NCI-H128 (cell line): ENCODE results near the gene ANKMY1.
"Not testable (repeated sequence)": the region's sequence is repeated elsewhere in the genome, so short reads cannot be mapped to it uniquely, and the experiment has no call there.

Experiments used
- DNase-seq: peaks from one replicate; lab custom pipeline; 2025; ENCODE audit not compliant: unreplicated experiment; lab: John Stamatoyannopoulos, UW

Gene ANKMY1

GRCh38 chr2:240568678-240569522 is 11.1 kb upstream of the ANKMY1 start:
- no peak for DNase-seq

GRCh38 chr2:240567872-240568677 is 10.3 kb upstream of the ANKMY1 start, which contains the start of gene RNPEPL1:
RNPEPL1 (plus strand) TSS chr2:240568484; CDS start chr2:240568587, 103 bp downstream.
- no peak for DNase-seq

GRCh38 chr2:240567137-240567871 is 9.5 kb upstream of the ANKMY1 start:
- no peak for DNase-seq

- no peak for DNase-seq
Measured at GRCh38 chr2:240566203-240567136, 8.7 kb upstream of the ANKMY1 start.

- no peak for DNase-seq
Measured at GRCh38 chr2:240565333-240566202, 7.8 kb upstream of the ANKMY1 start.

GRCh38 chr2:240564561-240565332 is 7.0 kb upstream of the ANKMY1 start:
- no peak for DNase-seq

GRCh38 chr2:240563951-240564560 is 6.3 kb upstream of the ANKMY1 start:
- no peak for DNase-seq

GRCh38 chr2:240563231-240563630 is 5.4 kb upstream of the ANKMY1 start:
- not testable (repeated sequence) for DNase-seq

- DNase-seq = no peak
Measured at GRCh38 chr2:240561325-240561971, 3.7 kb upstream of the ANKMY1 start.

GRCh38 chr2:240560480-240561324 is 2.9 kb upstream of the ANKMY1 start:
- DNase-seq = peak; percentile 94

- DNase-seq = peak; percentile 47
Measured at GRCh38 chr2:240560084-240560479, 2.3 kb upstream of the ANKMY1 start, which contains the start of gene DUSP28. DUSP28 (plus strand) TSS chr2:240560357; CDS start chr2:240560685, 328 bp downstream.

GRCh38 chr2:240559286-240559685 is 1.5 kb upstream of the ANKMY1 start:
- no peak for DNase-seq

GRCh38 chr2:240558236-240558761 is 511 bp upstream of the ANKMY1 start:
- DNase-seq = no peak

GRCh38 chr2:240557101-240557751 is 562 bp downstream of the ANKMY1 start:
- DNase-seq = no peak

GRCh38 chr2:240556553-240557100 is 1.2 kb downstream of the ANKMY1 start:
- no peak for DNase-seq
